ENCODE measurements around the gene SEMA4D. TPM values are rescaled to one million over a fixed set of nuclear protein-coding genes. Genes with fewer than 3 reads are reported as not detected.

The SEMA4D gene
- total RNA-seq, 2 experiments from 2014 or later = 370 to 391 TPM

- peak; percentile 12 for ATAC-seq (ENCODE audit: low read depth)
These were observed 48.6 kb downstream of the SEMA4D start for GRCh38 chr9:89449261-89449671.

DNA sequence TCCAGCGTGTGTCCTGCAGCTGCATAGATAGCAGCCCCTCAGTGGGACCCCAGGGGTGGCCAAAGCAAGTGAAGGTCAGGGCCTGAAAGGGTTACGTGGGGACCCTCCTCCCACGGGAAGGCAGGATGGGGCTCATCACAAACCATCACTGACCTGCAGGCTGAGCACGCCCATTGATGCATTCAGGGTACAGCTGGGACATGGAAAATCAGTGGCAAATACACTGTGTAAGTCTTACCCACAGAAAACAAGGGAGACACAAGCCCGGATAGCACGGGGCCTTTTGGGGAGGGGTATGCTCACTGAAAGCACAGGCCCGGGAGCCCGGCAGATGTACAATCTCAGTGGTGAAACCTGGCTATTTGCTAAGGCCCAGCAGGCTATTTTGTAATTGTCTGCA is 49.1 kb downstream of the SEMA4D start:
- Mint-ChIP-seq H3K27ac (peak overlapping the region; percentile 86), H3K9me3 (no peaks in the 10 kb centered on the region)
- POLR2A ChIA-PET = interaction anchor here (1.0 to 2.0 kb wide), 4 partner anchors 15 to 107 kb away, joined by 3 to 7 read pairs (median 3); no protein-coding TSS in a partner anchor

More at GRCh38 chr9:89449261-89449671, 48.6 kb downstream of the SEMA4D start:
- no peaks in the 10 kb centered on the region for H3K27me3 Mint-ChIP-seq
- peaks cover 82% of the 10 kb centered on the region for H3K4me1 Mint-ChIP-seq
- peak overlapping the region; percentile 67 for H3K4me3 Mint-ChIP-seq
- no peak for DNase-seq
- no peaks in the 10 kb centered on the region for H3K9me3 Mint-ChIP-seq
- peaks cover 30% of the 10 kb centered on the region for H3K36me3 Mint-ChIP-seq
- peak overlapping the region; percentile 84 for H3K27ac Mint-ChIP-seq
- POLR2A ChIA-PET = interaction anchor here (1.2 to 2.0 kb wide), 3 partner anchors 16 to 88 kb away, joined by 3 to 7 read pairs (median 3); no protein-coding TSS in a partner anchor

GRCh38 chr9:89448381-89448780 is 49.5 kb downstream of the SEMA4D start:
- no peaks in the 10 kb centered on the region for H3K27me3 Mint-ChIP-seq
- H3K9me3 Mint-ChIP-seq = no peaks in the 10 kb centered on the region
- H3K4me1 Mint-ChIP-seq = peaks cover 83% of the 10 kb centered on the region
- ATAC-seq (ENCODE audit: low read depth) = peak; percentile 27
- no peak for DNase-seq
- peaks cover 34% of the 10 kb centered on the region for H3K36me3 Mint-ChIP-seq
- POLR2A ChIA-PET = interaction anchor here (1.0 to 2.0 kb wide), 3 partner anchors 15 to 108 kb away, joined by 3 to 7 read pairs (median 3); no protein-coding TSS in a partner anchor
- peak overlapping the region; percentile 43 for H3K4me3 Mint-ChIP-seq
- peak overlapping the region; percentile 86 for H3K27ac Mint-ChIP-seq

More for the DNA sequence above, 49.1 kb downstream of the SEMA4D start:
- peak overlapping the region; percentile 67 for H3K4me3 Mint-ChIP-seq
- ATAC-seq (ENCODE audit: low read depth) (no peak), DNase-seq (no peak)
- peaks cover 83% of the 10 kb centered on the region for H3K4me1 Mint-ChIP-seq
- peaks cover 34% of the 10 kb centered on the region for H3K36me3 Mint-ChIP-seq
- H3K27me3 Mint-ChIP-seq = no peaks in the 10 kb centered on the region

DNA sequence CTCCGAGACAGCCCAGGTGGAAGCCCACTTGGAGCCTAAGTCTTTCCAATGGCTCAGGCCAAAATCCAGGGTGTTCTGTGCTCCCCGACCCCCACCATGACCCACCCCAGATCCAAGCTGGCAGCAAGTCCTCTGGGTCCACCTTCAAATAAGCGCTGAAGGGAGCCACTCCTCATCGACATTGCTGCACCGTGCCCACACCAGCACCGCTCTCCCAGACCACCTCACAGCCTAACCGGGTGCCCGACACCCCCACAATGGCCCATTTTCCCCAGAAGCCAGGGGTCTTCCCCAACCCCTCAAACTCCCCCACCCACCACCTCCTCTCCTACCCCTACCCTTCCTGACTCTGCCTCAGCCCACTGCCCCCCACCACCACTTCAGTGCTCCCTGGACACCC is 50.5 kb downstream of the SEMA4D start:
- Mint-ChIP-seq H3K4me1 (peaks cover 76% of the 10 kb centered on the region), H3K4me3 (no peak overlapping the region), H3K27me3 (no peaks in the 10 kb centered on the region), H3K27ac (peak overlapping the region; percentile 82), H3K9me3 (no peaks in the 10 kb centered on the region), H3K36me3 (peaks cover 29% of the 10 kb centered on the region)
- no peak for DNase-seq
- no peak for ATAC-seq (ENCODE audit: low read depth)
- POLR2A ChIA-PET = interaction anchor here (0.7 kb wide), 1 partner anchor 101 kb away, joined by 3 read pairs; no protein-coding TSS in a partner anchor

DNA sequence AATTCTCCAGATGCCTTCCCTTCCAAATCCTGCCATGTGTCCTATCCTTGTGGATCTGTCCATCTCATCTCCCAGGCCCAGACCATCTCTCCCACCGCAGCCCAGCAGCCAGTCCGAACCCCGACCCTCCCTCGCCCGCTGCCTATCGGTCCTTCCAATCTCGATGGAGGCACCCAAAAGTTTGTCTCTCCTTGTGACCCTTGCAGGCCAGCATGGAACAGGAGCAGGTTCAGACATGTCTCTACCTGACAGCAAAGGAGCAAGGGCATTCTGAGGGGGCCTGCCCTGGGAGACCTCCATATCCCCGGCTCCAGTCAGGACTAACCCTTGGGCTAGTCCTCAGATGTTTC is 51.0 kb downstream of the SEMA4D start:
- DNase-seq (no peak), ATAC-seq (ENCODE audit: low read depth) (no peak)
- peaks cover 31% of the 10 kb centered on the region for H3K36me3 Mint-ChIP-seq
- no peaks in the 10 kb centered on the region for H3K9me3 Mint-ChIP-seq
- no peak overlapping the region for H3K4me3 Mint-ChIP-seq
- POLR2A ChIA-PET = no interaction called here
- no peaks in the 10 kb centered on the region for H3K27me3 Mint-ChIP-seq
- peak overlapping the region; percentile 82 for H3K27ac Mint-ChIP-seq
- H3K4me1 Mint-ChIP-seq = peaks cover 76% of the 10 kb centered on the region

GRCh38 chr9:89446261-89446960 is 51.5 kb downstream of the SEMA4D start:
- peak overlapping the region; percentile 80 for H3K27ac Mint-ChIP-seq
- DNase-seq (no peak), ATAC-seq (ENCODE audit: low read depth) (no peak)
- H3K36me3 Mint-ChIP-seq = peaks cover 28% of the 10 kb centered on the region
- no peaks in the 10 kb centered on the region for H3K9me3 Mint-ChIP-seq
- H3K27me3 Mint-ChIP-seq = no peaks in the 10 kb centered on the region
- peaks cover 76% of the 10 kb centered on the region for H3K4me1 Mint-ChIP-seq
- peak overlapping the region; percentile 12 for H3K4me3 Mint-ChIP-seq
- POLR2A ChIA-PET = interaction anchor here (1.8 kb wide), 1 partner anchor 11 kb away, joined by 5 read pairs; no protein-coding TSS in a partner anchor

- Mint-ChIP-seq H3K4me3 (peak overlapping the region; percentile 12), H3K27me3 (no peaks in the 10 kb centered on the region), H3K4me1 (peaks cover 75% of the 10 kb centered on the region), H3K27ac (peak overlapping the region; percentile 80), H3K36me3 (peaks cover 23% of the 10 kb centered on the region), H3K9me3 (no peaks in the 10 kb centered on the region)
- ATAC-seq (ENCODE audit: low read depth) (no peak), DNase-seq (no peak)
- POLR2A ChIA-PET = interaction anchor here (1.8 to 2.1 kb wide), 2 partner anchors 12 to 33 kb away, joined by 5 to 9 read pairs; no protein-coding TSS in a partner anchor
These were observed 52.1 kb downstream of the SEMA4D start for GRCh38 chr9:89445801-89446251.

GRCh38 chr9:89444925-89445765 is 52.8 kb downstream of the SEMA4D start:
- H3K36me3 Mint-ChIP-seq = peaks cover 29% of the 10 kb centered on the region
- ATAC-seq (ENCODE audit: low read depth) (no peak), DNase-seq (no peak)
- peaks cover 77% of the 10 kb centered on the region for H3K4me1 Mint-ChIP-seq
- H3K27me3 Mint-ChIP-seq = no peaks in the 10 kb centered on the region
- POLR2A ChIA-PET = interaction anchor here (1.1 to 2.1 kb wide), 8 partner anchors 12 to 74 kb away, joined by 3 to 9 read pairs (median 3); no protein-coding TSS in a partner anchor
- H3K9me3 Mint-ChIP-seq = no peaks in the 10 kb centered on the region
- H3K27ac Mint-ChIP-seq = peak overlapping the region; percentile 94
- peak overlapping the region; percentile 57 for H3K4me3 Mint-ChIP-seq

- ATAC-seq (ENCODE audit: low read depth) (peak; percentile 83), DNase-seq (no peak)
- Mint-ChIP-seq H3K4me1 (peaks cover 77% of the 10 kb centered on the region), H3K4me3 (peak overlapping the region; percentile 57), H3K36me3 (peaks cover 29% of the 10 kb centered on the region), H3K9me3 (no peaks in the 10 kb centered on the region), H3K27ac (peak overlapping the region; percentile 94), H3K27me3 (no peaks in the 10 kb centered on the region)
- POLR2A ChIA-PET = interaction anchor here (1.0 to 2.1 kb wide), 9 partner anchors 15 to 75 kb away, joined by 3 to 9 read pairs (median 3); no protein-coding TSS in a partner anchor
These were observed 53.6 kb downstream of the SEMA4D start for GRCh38 chr9:89444274-89444673.

GRCh38 chr9:89442981-89443814 is 54.7 kb downstream of the SEMA4D start:
- no peak for ATAC-seq (ENCODE audit: low read depth)
- peaks cover 72% of the 10 kb centered on the region for H3K4me1 Mint-ChIP-seq
- POLR2A ChIA-PET = interaction anchor here (1.4 to 2.1 kb wide), 2 partner anchors 17 to 35 kb away, joined by 3 to 9 read pairs; no protein-coding TSS in a partner anchor
- H3K9me3 Mint-ChIP-seq = no peaks in the 10 kb centered on the region
- H3K27me3 Mint-ChIP-seq = no peaks in the 10 kb centered on the region
- H3K4me3 Mint-ChIP-seq = no peak overlapping the region
- H3K36me3 Mint-ChIP-seq = peaks cover 25% of the 10 kb centered on the region
- H3K27ac Mint-ChIP-seq = peak overlapping the region; percentile 94
- no peak for DNase-seq

DNA sequence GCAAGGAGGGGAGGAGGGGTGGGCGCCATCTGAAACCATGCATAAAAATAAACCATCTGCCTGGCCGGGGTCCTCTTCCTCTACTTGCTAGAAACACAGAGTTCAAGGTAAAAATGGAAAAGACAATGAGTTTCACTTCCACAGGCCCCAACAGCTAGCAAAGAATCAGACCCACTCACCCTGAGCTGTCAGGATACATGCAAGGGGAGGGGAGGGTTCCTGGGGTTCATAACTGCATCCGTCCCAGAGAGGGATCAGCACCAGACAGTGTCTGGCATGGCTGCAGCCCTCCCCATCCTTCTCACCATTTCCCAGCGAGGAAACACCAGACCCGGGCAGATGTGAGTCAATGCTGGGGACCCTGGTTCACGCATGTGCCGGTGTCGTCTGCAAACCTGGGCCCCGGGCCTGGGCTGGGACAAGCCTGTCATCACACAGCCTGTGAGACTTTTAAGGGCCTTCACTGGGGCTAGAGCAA is 55.4 kb downstream of the SEMA4D start:
- Mint-ChIP-seq H3K9me3 (no peaks in the 10 kb centered on the region), H3K4me3 (no peak overlapping the region), H3K27me3 (no peaks in the 10 kb centered on the region), H3K36me3 (peaks cover 21% of the 10 kb centered on the region), H3K4me1 (peaks cover 76% of the 10 kb centered on the region), H3K27ac (peak overlapping the region; percentile 58)
- DNase-seq (no peak), ATAC-seq (ENCODE audit: low read depth) (no peak)
- POLR2A ChIA-PET = no interaction called here

DNA sequence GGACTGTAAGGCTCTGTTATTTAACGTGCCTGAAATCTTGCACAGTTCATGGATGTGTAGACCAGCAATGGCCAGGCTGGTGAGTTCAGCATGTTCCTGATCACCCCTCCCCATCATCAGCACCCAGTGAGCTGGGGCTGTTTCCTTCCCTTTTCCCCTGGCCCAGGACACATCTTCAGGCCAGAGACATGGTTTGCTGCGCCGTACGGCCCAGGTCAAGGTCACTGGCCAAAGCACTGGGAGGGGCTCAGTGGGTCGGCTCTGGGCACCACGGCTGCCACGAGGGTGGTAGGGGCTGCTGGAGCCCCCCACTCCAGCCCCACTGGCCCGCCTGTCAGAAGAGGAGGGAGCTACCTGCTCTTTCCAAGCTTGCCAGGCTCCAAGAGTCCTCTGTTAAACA is 55.9 kb downstream of the SEMA4D start:
- ATAC-seq (ENCODE audit: low read depth) (no peak), DNase-seq (no peak)
- H3K36me3 Mint-ChIP-seq = peaks cover 19% of the 10 kb centered on the region
- no peaks in the 10 kb centered on the region for H3K9me3 Mint-ChIP-seq
- POLR2A ChIA-PET = no interaction called here
- H3K27ac Mint-ChIP-seq = peak overlapping the region; percentile 58
- no peaks in the 10 kb centered on the region for H3K27me3 Mint-ChIP-seq
- peaks cover 75% of the 10 kb centered on the region for H3K4me1 Mint-ChIP-seq
- no peak overlapping the region for H3K4me3 Mint-ChIP-seq
